Body of pancreas (tissue), 4 donors: ENCODE results near the gene UBE2Q2. TPM values are rescaled to one million over a fixed set of nuclear protein-coding genes. Genes with fewer than 3 reads are reported as not detected.

Source experiments
- ATAC-seq: fragments of 150-250 bp; one replicate; pipeline ENCODE4 v1.9.1; 2016
- DNase-seq, 4 donors: peaks; one replicate each; pipeline ENCODE4 v3.0.0-alpha.2; 2019
- H3K27ac ChIP-seq, 4 donors: fragments of 200-600 bp; sonication (generic); 1 replicate in 3 of 4; 2 replicates in 1 of 4; pipeline versions ENCODE4 v1.5.1 to v1.6.1; 2016 to 2019; ENCODE audit warnings: mild to moderate bottlenecking in 1 of 4, mixed read lengths in 1 of 4, moderate library complexity in 1 of 4
- H3K27me3 ChIP-seq, 2 donors: fragments of 200-600 bp; sonication (generic); one replicate each; pipeline ENCODE4 v1.6.0; 2016; ENCODE audit warnings: mild to moderate bottlenecking in 1 of 2
- H3K36me3 ChIP-seq, 2 donors: fragments of 200-600 bp; sonication (generic); replicated peaks in 1 of 2; 2 replicates each; pipeline ENCODE4 v1.5.1; 2016; ENCODE audit warnings: low read depth in 2 of 2; ENCODE audit not compliant: insufficient read depth in 1 of 2
- H3K4me1 ChIP-seq: fragments of 200-600 bp; sonication (generic); one replicate; pipeline ENCODE4 v1.6.0; 2016
- H3K4me3 ChIP-seq, 2 donors: fragments of 200-600 bp; sonication (generic); 1 replicate in 1 of 2; 2 replicates in 1 of 2; pipeline ENCODE4 v1.5.1; 2016 to 2019
- H3K9me3 ChIP-seq, 3 donors: fragments of 200-600 bp; sonication (generic); 1 replicate in 2 of 3; 2 replicates in 1 of 3; pipeline ENCODE4 v1.5.1; 2016
- CTCF ChIP-seq, 7 experiments: fragments of 450-650 bp in 4 of 7; fragments of 200-600 bp in 3 of 7; sonication (generic) in 3 of 7; IDR thresholded peaks; one replicate each; pipeline ENCODE4 v1.5.1; 2016 to 2019; ENCODE audit warnings: antibody characterized with exemption in 7 of 7
- POLR2A ChIP-seq, 3 donors: fragments of 450-650 bp; IDR thresholded peaks; one replicate each; pipeline ENCODE4 v1.6.1; 2016; ENCODE audit warnings: antibody characterized with exemption in 3 of 3, mild to moderate bottlenecking in 2 of 3
- WGBS, 2 donors: methylation state at CpG; one replicate each; pipeline ENCODE4 v1.1.5; 2017; 5-methylcytosine and 5-hydroxymethylcytosine counted together
- intact Hi-C: fragments of 100-400 bp; cut with DNase I; formaldehyde crosslinking; loops from one replicate; pipeline ENCODE4 v1.15.1; 2023
- total RNA-seq, 2 donors: library from RNA; depleted of rRNA; stranded (reverse); fragments of >200 nt; gene quantifications; one replicate each; pipeline ENCODE4 v1.1.0, GENCODE V29; 2016

UBE2Q2 gene
- total RNA-seq, 2 donors from 2014 or later, result 15.2 to 15.8 TPM

GRCh38 chr15:75831806-75832102 is 11.5 kb upstream of the UBE2Q2 start:
- H3K4me1 ChIP-seq, result no peaks in the 10 kb centered on the region
- intact Hi-C loops, result no loop called here
- TF ChIP-seq CTCF (IDR thresholded peaks at IDR 0.05) (no peak), POLR2A (IDR thresholded peaks at IDR 0.05) (no peak)
- no peak overlapping the region for H3K27ac ChIP-seq
- ATAC-seq (no peak), DNase-seq (no peak)
- no peaks in the 10 kb centered on the region for H3K36me3 ChIP-seq
- H3K4me3 ChIP-seq, result no peak overlapping the region
- WGBS, 2 donors, result 27 to 48% methylated on average over 1 of the region's 1 CpG
- H3K9me3 ChIP-seq, result no peaks in the 10 kb centered on the region
- H3K27me3 ChIP-seq, result no peaks in the 10 kb centered on the region

GRCh38 chr15:75832114-75832513 is 11.1 kb upstream of the UBE2Q2 start:
- 75 to 88% methylated on average over 3 of the region's 3 CpGs for WGBS, 2 donors
- no peaks in the 10 kb centered on the region for H3K4me1 ChIP-seq

GRCh38 chr15:75834021-75834420 is 9.2 kb upstream of the UBE2Q2 start:
- no peaks in the 10 kb centered on the region for H3K27me3 ChIP-seq
- intact Hi-C loops, result no loop called here
- no peak overlapping the region for H3K4me3 ChIP-seq
- no peak overlapping the region for H3K27ac ChIP-seq
- no peak for DNase-seq
- no peaks in the 10 kb centered on the region for H3K9me3 ChIP-seq
- WGBS, 2 donors, result 91 to 94% methylated on average over 2 of the region's 2 CpGs
- no peaks in the 10 kb centered on the region for H3K36me3 ChIP-seq
- H3K4me1 ChIP-seq, result no peaks in the 10 kb centered on the region
- ATAC-seq, result no peak
- TF ChIP-seq POLR2A (IDR thresholded peaks at IDR 0.05) (no peak), CTCF (IDR thresholded peaks at IDR 0.05) (no peak)

More at GRCh38 chr15:75832114-75832513, 11.1 kb upstream of the UBE2Q2 start:
- TF ChIP-seq CTCF (IDR thresholded peaks at IDR 0.05), result no peak
- no peak for TF ChIP-seq POLR2A (IDR thresholded peaks at IDR 0.05)
- ATAC-seq (no peak), DNase-seq (no peak)
- intact Hi-C loops, result no loop called here
- no peak overlapping the region for H3K27ac ChIP-seq
- H3K36me3 ChIP-seq, result no peaks in the 10 kb centered on the region
- no peaks in the 10 kb centered on the region for H3K9me3 ChIP-seq
- H3K27me3 ChIP-seq, result no peaks in the 10 kb centered on the region
- no peak overlapping the region for H3K4me3 ChIP-seq

- peaks cover 8% of the 10 kb centered on the region for H3K4me1 ChIP-seq
- intact Hi-C loops, result no loop called here
- ATAC-seq (no peak), DNase-seq (no peak)
- H3K9me3 ChIP-seq, result no peaks in the 10 kb centered on the region
- no peaks in the 10 kb centered on the region for H3K36me3 ChIP-seq
- no peak overlapping the region for H3K27ac ChIP-seq
- no peak overlapping the region for H3K4me3 ChIP-seq
- 48 to 56% methylated on average over 2 of the region's 2 CpGs for WGBS, 2 donors
- no peaks in the 10 kb centered on the region for H3K27me3 ChIP-seq
- TF ChIP-seq CTCF (IDR thresholded peaks at IDR 0.05), result no peak
- TF ChIP-seq POLR2A (IDR thresholded peaks at IDR 0.05), result no peak
Observed at GRCh38 chr15:75835990-75836958, 7.0 kb upstream of the UBE2Q2 start.

GRCh38 chr15:75836959-75837334 is 6.3 kb upstream of the UBE2Q2 start:
- ATAC-seq (no peak), DNase-seq (peak in 1 of 4 donors; percentile 51)
- 77 to 98% methylated on average over 2 of the region's 2 CpGs for WGBS, 2 donors
- Histone ChIP-seq H3K27me3 (no peaks in the 10 kb centered on the region), H3K36me3 (no peaks in the 10 kb centered on the region), H3K4me1 (peaks cover 9% of the 10 kb centered on the region), H3K4me3 (no peak overlapping the region), H3K9me3 (no peaks in the 10 kb centered on the region), H3K27ac (no peak overlapping the region)
- TF ChIP-seq CTCF (IDR thresholded peaks at IDR 0.05), result no peak
- no peak for TF ChIP-seq POLR2A (IDR thresholded peaks at IDR 0.05)
- intact Hi-C loops, result no loop called here
